ENCODE measurements around the gene DOK1. TPM values are rescaled to one million over a fixed set of nuclear protein-coding genes. Genes with fewer than 3 reads are reported as not detected.

Gene DOK1
- total RNA-seq, 1 donor from 2014 or later: 27.8 TPM

- H3K9me3 Mint-ChIP-seq (ENCODE audit: unreplicated experiment): no peaks in the 10 kb centered on the region
- no peak overlapping the region for H3K4me3 Mint-ChIP-seq (ENCODE audit: unreplicated experiment)
- H3K36me3 Mint-ChIP-seq (ENCODE audit: low read depth, unreplicated experiment): no peaks in the 10 kb centered on the region
- H3K4me1 Mint-ChIP-seq (ENCODE audit: unreplicated experiment): peaks cover 14% of the 10 kb centered on the region
- TF ChIP-seq CTCF (IDR thresholded peaks at IDR 0.05; ENCODE audit: unreplicated experiment): no peak
- no peak overlapping the region for H3K27ac Mint-ChIP-seq (ENCODE audit: unreplicated experiment)
- H3K27me3 Mint-ChIP-seq (ENCODE audit: unreplicated experiment): no peaks in the 10 kb centered on the region
- no peak for DNase-seq (ENCODE audit: low spot score)
Observed at GRCh38 chr2:74582184-74582583, 27.7 kb downstream of the DOK1 start.

GRCh38 chr2:74583504-74583903 is 29.0 kb downstream of the DOK1 start:
- Mint-ChIP-seq H3K9me3 (ENCODE audit: unreplicated experiment) (no peaks in the 10 kb centered on the region), H3K4me3 (ENCODE audit: unreplicated experiment) (no peak overlapping the region), H3K36me3 (ENCODE audit: low read depth, unreplicated experiment) (no peaks in the 10 kb centered on the region), H3K27ac (ENCODE audit: unreplicated experiment) (peak overlapping the region; percentile 38), H3K4me1 (ENCODE audit: unreplicated experiment) (peaks cover 10% of the 10 kb centered on the region), H3K27me3 (ENCODE audit: unreplicated experiment) (no peaks in the 10 kb centered on the region)
- DNase-seq (ENCODE audit: low spot score): no peak
- TF ChIP-seq CTCF (IDR thresholded peaks at IDR 0.05; ENCODE audit: unreplicated experiment): no peak

GRCh38 chr2:74584088-74584645 is 29.6 kb downstream of the DOK1 start:
- Mint-ChIP-seq H3K4me3 (ENCODE audit: unreplicated experiment) (no peak overlapping the region), H3K4me1 (ENCODE audit: unreplicated experiment) (peaks cover 10% of the 10 kb centered on the region), H3K27ac (ENCODE audit: unreplicated experiment) (no peak overlapping the region), H3K9me3 (ENCODE audit: unreplicated experiment) (no peaks in the 10 kb centered on the region), H3K27me3 (ENCODE audit: unreplicated experiment) (no peaks in the 10 kb centered on the region), H3K36me3 (ENCODE audit: low read depth, unreplicated experiment) (no peaks in the 10 kb centered on the region)
- DNase-seq (ENCODE audit: low spot score): no peak
- TF ChIP-seq CTCF (IDR thresholded peaks at IDR 0.05; ENCODE audit: unreplicated experiment): no peak

GRCh38 chr2:74585406-74586185 is 31.1 kb downstream of the DOK1 start:
- H3K27ac Mint-ChIP-seq (ENCODE audit: unreplicated experiment): no peak overlapping the region
- TF ChIP-seq CTCF (IDR thresholded peaks at IDR 0.05; ENCODE audit: unreplicated experiment): no peak
- no peaks in the 10 kb centered on the region for H3K9me3 Mint-ChIP-seq (ENCODE audit: unreplicated experiment)
- no peak overlapping the region for H3K4me3 Mint-ChIP-seq (ENCODE audit: unreplicated experiment)
- H3K27me3 Mint-ChIP-seq (ENCODE audit: unreplicated experiment): no peaks in the 10 kb centered on the region
- H3K4me1 Mint-ChIP-seq (ENCODE audit: unreplicated experiment): peaks cover 10% of the 10 kb centered on the region
- H3K36me3 Mint-ChIP-seq (ENCODE audit: low read depth, unreplicated experiment): no peaks in the 10 kb centered on the region
- DNase-seq (ENCODE audit: low spot score): no peak

- no peak overlapping the region for H3K27ac Mint-ChIP-seq (ENCODE audit: unreplicated experiment)
- no peaks in the 10 kb centered on the region for H3K9me3 Mint-ChIP-seq (ENCODE audit: unreplicated experiment)
- DNase-seq (ENCODE audit: low spot score): peak; percentile 65
- TF ChIP-seq CTCF (IDR thresholded peaks at IDR 0.05; ENCODE audit: unreplicated experiment): peak; percentile 29
- no peak overlapping the region for H3K4me3 Mint-ChIP-seq (ENCODE audit: unreplicated experiment)
- H3K36me3 Mint-ChIP-seq (ENCODE audit: low read depth, unreplicated experiment): no peaks in the 10 kb centered on the region
- peaks cover 10% of the 10 kb centered on the region for H3K4me1 Mint-ChIP-seq (ENCODE audit: unreplicated experiment)
- H3K27me3 Mint-ChIP-seq (ENCODE audit: unreplicated experiment): no peaks in the 10 kb centered on the region
Observed at GRCh38 chr2:74587664-74588277, 33.3 kb downstream of the DOK1 start.

Data from endothelial cell (in vitro differentiated cells).